GM12878 (cell line): ENCODE results near the gene PRKG1.

ENCODE experiments used
- BHLHE40 ChIP-seq, 2 experiments: fragments of 450-650 bp in 1 of 2; IDR thresholded peaks; 2 replicates each; pipeline ENCODE4 v1.6.1; 2011 to 2017; ENCODE audit warnings: low read depth in 2 of 2, borderline replicate concordance in 1 of 2, improper control_type of control experiment in 1 of 2, low read length in 1 of 2, mild to moderate bottlenecking in 1 of 2
- KAT2A ChIP-seq: conservative IDR thresholded peaks from 2 replicates; pipeline ENCODE4 v1.6.1; 2011; ENCODE audit warnings: low read depth, low read length; ENCODE audit not compliant: control insufficient read depth
- POLR2A ChIP-seq: IDR thresholded peaks from 2 replicates; pipeline ENCODE4 v1.6.1; 2011; ENCODE audit warnings: low read depth, mild to moderate bottlenecking, low read length
- POLR2AphosphoS5 ChIP-seq: IDR thresholded peaks from 2 replicates; pipeline ENCODE4 v1.6.1; 2011; ENCODE audit warnings: mild to moderate bottlenecking, low read length, inconsistent platforms
- RBBP5 ChIP-seq: fragments of 200-600 bp; sonication (generic); conservative IDR thresholded peaks from 2 replicates; pipeline ENCODE4 v1.6.1; 2016
- ZSCAN29 ChIP-seq: fragments of 450-650 bp; IDR thresholded peaks from 2 replicates; pipeline ENCODE4 v1.6.1; 2017; ENCODE audit warnings: mild to moderate bottlenecking, moderate library complexity
- TF ChIP-seq, protein P1 (sequence below), 3 experiments: IDR thresholded peaks in 2 of 3; conservative IDR thresholded peaks in 1 of 3; 2 replicates each; pipeline ENCODE4 v1.5.1; 2011; ENCODE audit warnings: low read depth in 3 of 3, low read length in 3 of 3, mild to moderate bottlenecking in 3 of 3, control low read depth in 2 of 3, moderate library complexity in 2 of 3, inconsistent platforms in 1 of 3, mixed read lengths in 1 of 3; ENCODE audit not compliant: control insufficient read depth in 2 of 3, insufficient read depth in 1 of 3; ENCODE audit errors: extremely low read depth in 1 of 3

DNA sequence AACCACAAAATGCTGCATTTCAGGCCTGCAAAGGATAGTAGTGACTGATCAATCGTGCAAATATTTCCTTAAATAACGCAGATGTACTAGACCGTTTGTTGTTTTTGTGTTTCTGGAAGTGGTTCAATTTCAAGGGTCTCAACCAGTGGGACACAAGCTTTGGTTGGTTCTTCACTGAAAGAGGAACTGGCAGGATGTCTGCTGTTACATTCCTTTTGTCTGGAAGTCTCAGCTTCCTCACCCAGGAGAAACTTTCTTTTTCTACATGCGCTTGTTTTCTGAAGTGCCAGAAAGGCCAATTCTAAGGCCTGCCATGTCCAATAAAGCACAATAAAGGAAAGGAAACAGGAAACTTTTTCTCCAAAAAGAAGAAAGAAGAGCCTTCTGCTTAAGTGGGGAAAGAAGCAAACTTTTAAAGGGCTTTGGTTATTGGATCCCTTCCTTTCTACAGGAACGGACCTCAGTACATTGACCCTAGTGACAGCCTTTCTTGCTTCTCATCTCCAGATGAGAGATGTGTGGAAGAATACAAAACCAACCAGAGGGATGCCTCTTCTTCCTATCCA, 1243.9 kb downstream of the PRKG1 start:
- TF ChIP-seq KAT2A (no peak), RBBP5 (no peak), ZSCAN29 (no peak), BHLHE40 (IDR thresholded peaks at IDR 0.05; ENCODE audit: borderline replicate concordance in 1 of 2, low read depth in 2 of 2, low read length in 1 of 2) (no peak), POLR2AphosphoS5 (no peak), POLR2A (no peak)
- TF ChIP-seq, protein P1, sequence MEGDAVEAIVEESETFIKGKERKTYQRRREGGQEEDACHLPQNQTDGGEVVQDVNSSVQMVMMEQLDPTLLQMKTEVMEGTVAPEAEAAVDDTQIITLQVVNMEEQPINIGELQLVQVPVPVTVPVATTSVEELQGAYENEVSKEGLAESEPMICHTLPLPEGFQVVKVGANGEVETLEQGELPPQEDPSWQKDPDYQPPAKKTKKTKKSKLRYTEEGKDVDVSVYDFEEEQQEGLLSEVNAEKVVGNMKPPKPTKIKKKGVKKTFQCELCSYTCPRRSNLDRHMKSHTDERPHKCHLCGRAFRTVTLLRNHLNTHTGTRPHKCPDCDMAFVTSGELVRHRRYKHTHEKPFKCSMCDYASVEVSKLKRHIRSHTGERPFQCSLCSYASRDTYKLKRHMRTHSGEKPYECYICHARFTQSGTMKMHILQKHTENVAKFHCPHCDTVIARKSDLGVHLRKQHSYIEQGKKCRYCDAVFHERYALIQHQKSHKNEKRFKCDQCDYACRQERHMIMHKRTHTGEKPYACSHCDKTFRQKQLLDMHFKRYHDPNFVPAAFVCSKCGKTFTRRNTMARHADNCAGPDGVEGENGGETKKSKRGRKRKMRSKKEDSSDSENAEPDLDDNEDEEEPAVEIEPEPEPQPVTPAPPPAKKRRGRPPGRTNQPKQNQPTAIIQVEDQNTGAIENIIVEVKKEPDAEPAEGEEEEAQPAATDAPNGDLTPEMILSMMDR (IDR thresholded peaks at IDR 0.05 in 2 of 3, conservative IDR thresholded peaks at IDR 0.05 in 1 of 3; ENCODE audit: control insufficient read depth in 2 of 3, extremely low read depth in 1 of 3, insufficient read depth in 1 of 3, low read depth in 3 of 3, low read length in 3 of 3): no peak
